HepG2 (cell line): ENCODE data around the gene RCOR3. TPM values are rescaled to one million over a fixed set of nuclear protein-coding genes. Genes with fewer than 3 reads are reported as not detected.

Experiments
- ATAC-seq: fragments of 200-7000 bp; cut with Tn5 transposase; 3 replicates; pipeline ENCODE4 v1.9.1; 2020; ENCODE audit warnings: mild to moderate bottlenecking, moderate library complexity
- BruUV-seq: library from RNA; stranded (reverse); fragments of 400-500 nt; replicated peaks from 2 replicates; lab custom pipeline; 2021; lab: Mats Ljungman, UMichigan
- CTCF ChIA-PET: fragments of 300-600 bp; formaldehyde crosslinking; extraction: SDS; loops from one replicate; lab custom pipeline; 2021; ENCODE audit warnings: low total read pairs, inconsistent platforms, low intra/inter-chr PET ratio; lab: Yijun Ruan, JAX
- POLR2A ChIA-PET: fragments of 350-600 bp; sonication (Branson Sonifier 250); formaldehyde crosslinking; loops from one replicate; lab custom pipeline; 2020; ENCODE audit warnings: antibody characterized with exemption, inconsistent platforms; lab: Yijun Ruan, JAX
- DNase-seq: peaks from one replicate; pipeline ENCODE4 v3.0.0-alpha.2; 2015; ENCODE audit warnings: low spot score
- FAIRE-seq: peaks from 3 replicates; lab custom pipeline; 2011; peaks lifted over from hg19 to GRCh38; lab: Jason Lieb, UNC
- H2AFZ ChIP-seq: one replicate; pipeline ENCODE4 v1.6.1; 2011; ENCODE audit warnings: low read length, inconsistent platforms
- H3K27ac ChIP-seq: fragments of 300-600 bp; 3 replicates; pipeline ENCODE4 v1.8.0; 2011; ENCODE audit warnings: mixed run types, mild to moderate bottlenecking, mixed read lengths, low read length, inconsistent platforms; ENCODE audit not compliant: insufficient read depth; ENCODE audit errors: extremely low read length
- H3K27me3 ChIP-seq, 2 experiments: fragments of 200-600 bp in 1 of 2; 2 replicates in 1 of 2; 3 replicates in 1 of 2; pipeline versions ENCODE4 v1.6.0 to v1.8.0; 2011; ENCODE audit warnings: low read length in 2 of 2, mild to moderate bottlenecking in 2 of 2, moderate library complexity in 2 of 2, inconsistent platforms in 1 of 2; ENCODE audit not compliant: insufficient read depth in 2 of 2, control insufficient read depth in 1 of 2
- H3K36me3 ChIP-seq, 2 experiments: fragments of 200-600 bp in 1 of 2; replicated peaks in 1 of 2; 2 replicates in 1 of 2; 3 replicates in 1 of 2; pipeline versions ENCODE4 v1.5.1 to v1.8.0; 2011; ENCODE audit warnings: low read length in 2 of 2, inconsistent platforms in 1 of 2; ENCODE audit not compliant: insufficient read depth in 2 of 2, control insufficient read depth in 1 of 2
- H3K4me1 ChIP-seq: 2 replicates; pipeline ENCODE4 v1.5.1; 2012; ENCODE audit warnings: low read length, inconsistent platforms; ENCODE audit not compliant: insufficient read depth
- H3K4me2 ChIP-seq: 2 replicates; pipeline ENCODE4 v1.6.0; 2011; ENCODE audit warnings: low read depth, low read length, inconsistent platforms
- H3K4me3 ChIP-seq, 3 experiments: fragments of 200-600 bp in 1 of 3; sonication (generic), shearing (Covaris generic) in 1 of 3; replicated peaks in 1 of 3; 2 replicates each; pipeline ENCODE4 v1.5.1; 2011 to 2016; ENCODE audit warnings: low read length in 3 of 3, inconsistent platforms in 2 of 3, low read depth in 2 of 3, mild to moderate bottlenecking in 2 of 3, control low read depth in 1 of 3, mixed read lengths in 1 of 3; ENCODE audit not compliant: insufficient read depth in 1 of 3
- H3K79me2 ChIP-seq: one replicate; pipeline ENCODE4 v1.6.1; 2011; ENCODE audit warnings: low read length, inconsistent platforms; ENCODE audit not compliant: insufficient read depth
- H3K9ac ChIP-seq: 2 replicates; pipeline ENCODE4 v1.6.0; 2011; ENCODE audit warnings: mild to moderate bottlenecking, low read depth, low read length, inconsistent platforms; ENCODE audit not compliant: insufficient read depth
- H3K9me3 ChIP-seq: 2 replicates; pipeline ENCODE4 v1.5.1; 2012; ENCODE audit warnings: mild to moderate bottlenecking, low read length
- H4K20me1 ChIP-seq: 2 replicates; pipeline ENCODE4 v1.6.0; 2011; ENCODE audit warnings: inconsistent platforms, mild to moderate bottlenecking, low read length, moderate library complexity; ENCODE audit not compliant: insufficient read depth
- ARID2 ChIP-seq: sonication (generic); formaldehyde crosslinking; IDR thresholded peaks from 2 replicates; pipeline ENCODE4 v1.8.1; 2022; ENCODE audit warnings: mild to moderate bottlenecking, missing genetic modification reagents, borderline replicate concordance
- ARNT ChIP-seq: fragments of 450-650 bp; IDR thresholded peaks from 2 replicates; pipeline ENCODE4 v1.6.1; 2017
- BATF2 ChIP-seq: sonication (generic); formaldehyde crosslinking; IDR thresholded peaks from 2 replicates; pipeline ENCODE4 v1.8.0; 2022; ENCODE audit warnings: mild to moderate bottlenecking, missing genetic modification reagents, moderate library complexity
- CBX1 ChIP-seq: IDR thresholded peaks from one replicate; pipeline ENCODE4 v1.6.1; 2016; ENCODE audit warnings: antibody characterized with exemption, low read depth
- EP300 ChIP-seq, 3 experiments: sonication (generic) in 1 of 3; formaldehyde crosslinking in 1 of 3; IDR thresholded peaks; 2 replicates each; pipeline versions ENCODE4 v1.5.1 to v1.6.1; 2011 to 2020; ENCODE audit warnings: low read depth in 2 of 3, low read length in 2 of 3, borderline replicate concordance in 1 of 3, improper control_type of control experiment in 1 of 3, mild to moderate bottlenecking in 1 of 3, missing genetic modification reagents in 1 of 3, moderate library complexity in 1 of 3
- HNRNPL ChIP-seq: fragments of 200-400 bp; formaldehyde crosslinking; IDR thresholded peaks from 2 replicates; pipeline ENCODE4 v1.6.1; 2017; ENCODE audit warnings: mild to moderate bottlenecking, low read depth, low read length
- MED1 ChIP-seq: sonication (generic); formaldehyde crosslinking; IDR thresholded peaks from 2 replicates; pipeline ENCODE4 v1.4.0; 2020; ENCODE audit warnings: missing genetic modification reagents
- SIX1 ChIP-seq: sonication (generic); formaldehyde crosslinking; IDR thresholded peaks from 2 replicates; pipeline ENCODE4 v1.4.0; 2020; ENCODE audit warnings: missing genetic modification reagents, borderline replicate concordance
- SNAPC5 ChIP-seq: sonication (generic); formaldehyde crosslinking; IDR thresholded peaks from 2 replicates; pipeline ENCODE4 v1.8.1; 2023; ENCODE audit warnings: mild to moderate bottlenecking, missing genetic modification reagents, borderline replicate concordance
- ZNF180 ChIP-seq: sonication (generic); formaldehyde crosslinking; IDR thresholded peaks from 2 replicates; pipeline ENCODE4 v1.4.0; 2020; ENCODE audit warnings: low read depth, missing genetic modification reagents, borderline replicate concordance
- ZNF260 ChIP-seq: sonication (generic); formaldehyde crosslinking; IDR thresholded peaks from 2 replicates; pipeline ENCODE4 v1.4.0; 2020; ENCODE audit warnings: missing genetic modification reagents, low read depth, mild to moderate bottlenecking, borderline replicate concordance
- ZNF468 ChIP-seq: sonication (generic); formaldehyde crosslinking; IDR thresholded peaks from 2 replicates; pipeline ENCODE4 v1.8.0; 2022; ENCODE audit warnings: mild to moderate bottlenecking, moderate library complexity, missing genetic modification reagents
- ZNF710 ChIP-seq: sonication (generic); formaldehyde crosslinking; IDR thresholded peaks from 2 replicates; pipeline ENCODE4 v1.5.0; 2020; ENCODE audit warnings: mild to moderate bottlenecking, missing genetic modification reagents, borderline replicate concordance
- ZNF768 ChIP-seq: sonication (generic); formaldehyde crosslinking; IDR thresholded peaks from 2 replicates; pipeline ENCODE4 v1.4.0; 2020; ENCODE audit warnings: missing genetic modification reagents
- ZNF777 ChIP-seq: sonication (generic); formaldehyde crosslinking; IDR thresholded peaks from 2 replicates; pipeline ENCODE4 v1.4.0; 2020; ENCODE audit warnings: missing genetic modification reagents
- ZNF83 ChIP-seq: sonication (generic); formaldehyde crosslinking; IDR thresholded peaks from 2 replicates; pipeline ENCODE4 v1.4.0; 2020; ENCODE audit warnings: missing genetic modification reagents, mild to moderate bottlenecking, borderline replicate concordance
- ZSCAN29 ChIP-seq: sonication (generic); formaldehyde crosslinking; conservative IDR thresholded peaks from 2 replicates; pipeline ENCODE4 v1.4.0; 2020; ENCODE audit warnings: mild to moderate bottlenecking, missing genetic modification reagents
- WGBS: methylation state at CpG from one replicate; pipeline ENCODE4 v1.1.6; 2017; ENCODE audit warnings: low lambda C conversion rate; 5-methylcytosine and 5-hydroxymethylcytosine counted together
- in situ Hi-C: cut with HindIII; loops from 2 replicates; pipeline ENCODE4 v1.10.0; 2017; ENCODE audit warnings: low pct_unique_long_range_greater_than_20kb; ENCODE audit not compliant: extremely low pct_ligation_motif_present
- intact Hi-C: fragments of 100-400 bp; cut with micrococcal nuclease; formaldehyde crosslinking; loops from one replicate; pipeline ENCODE4 v1.10.0; 2022; ENCODE audit not compliant: unreplicated experiment
- polyA plus RNA-seq, 8 experiments: library from polyadenylated mRNA; depleted of rRNA in 3 of 8; stranded (reverse) in 7 of 8; unstranded in 1 of 8; fragments of >200 nt; fragmentation: Illumina TruSeq in 4 of 8; extraction: Trizol in 4 of 8; gene quantifications; 2 replicates each; pipeline versions ENCODE4 v1.2.1 to v1.2.3, GENCODE V29; 2011 to 2016; ENCODE audit warnings: low read depth in 4 of 8, missing spikeins in 1 of 8, mixed read lengths in 1 of 8; ENCODE audit not compliant: insufficient read depth in 1 of 8
- total RNA-seq, 5 experiments: library from RNA; depleted of rRNA; stranded (reverse); fragments of >200 nt; fragmentation: Illumina TruSeq; extraction: Trizol; gene quantifications; 2 replicates each; pipeline ENCODE4 v1.2.3, GENCODE V29; 2016; ENCODE audit warnings: low read depth in 1 of 5

The RCOR3 gene
- total and polyA plus RNA-seq, 2 of the 13 experiments (the other 11 are each of a cell fraction or from before 2014, with no cell fraction given): 16.8 to 31.6 TPM

- Histone ChIP-seq H3K27ac (no peak overlapping the region), H3K9me3 (no peaks in the 10 kb centered on the region), H3K4me1 (no peaks in the 10 kb centered on the region), H3K4me3 (no peak overlapping the region), H3K9ac (no peak overlapping the region), H3K36me3 (peaks cover 6 to 37% of the 10 kb centered on the region in 2 experiments), H3K27me3 (no peaks in the 10 kb centered on the region), H3K79me2 (no peaks in the 10 kb centered on the region), H4K20me1 (peaks cover 3% of the 10 kb centered on the region; the same call in 1 of the 2 replicates), H2AFZ (no peak overlapping the region), H3K4me2 (no peak overlapping the region)
- ATAC-seq (no peak), FAIRE-seq (no peak), DNase-seq (no peak)
- 93% methylated on average over 4 of the region's 4 CpGs for WGBS
- BruUV-seq: no TSS peak
- CTCF ChIA-PET: no interaction called here
- POLR2A ChIA-PET: no interaction called here
- intact Hi-C loops: no loop called here
- TF ChIP-seq ZNF468 (no peak), ZNF710 (CRISPR knock-in tag) (no peak), ZNF180 (CRISPR knock-in tag) (no peak), MED1 (CRISPR knock-in tag) (no peak), SNAPC5 (CRISPR knock-in tag) (no peak), ARNT (no peak), ZSCAN29 (no peak), ZNF260 (CRISPR knock-in tag) (no peak), HNRNPL (no peak), ARID2 (CRISPR knock-in tag) (no peak), ZNF768 (CRISPR knock-in tag) (no peak), BATF2 (CRISPR knock-in tag) (no peak), ZNF83 (CRISPR knock-in tag) (no peak), CBX1 (no peak), ZNF777 (CRISPR knock-in tag) (no peak), EP300 (IDR thresholded peaks at IDR 0.05; ENCODE audit: low read depth in 2 of 2, low read length in 2 of 2) (no peak), EP300 (CRISPR knock-in tag; IDR thresholded peaks at IDR 0.05; ENCODE audit: borderline replicate concordance) (no peak), SIX1 (no peak)
- in situ Hi-C loops: no loop called here
These were observed 26.0 kb downstream of the RCOR3 start for GRCh38 chr1:211285196-211285595.
